Smooth muscle cell of the brain vasculature (primary cell): ENCODE results near the gene CMTM8.
"Not testable (repeated sequence)": the region's sequence is repeated elsewhere in the genome, so short reads cannot be mapped to it uniquely, and the experiment has no call there.

Source experiments
- DNase-seq: peaks from one replicate; pipeline ENCODE4 v3.0.0-alpha.2; 2012; ENCODE audit warnings: low read depth, low spot score

Gene CMTM8, protein sequence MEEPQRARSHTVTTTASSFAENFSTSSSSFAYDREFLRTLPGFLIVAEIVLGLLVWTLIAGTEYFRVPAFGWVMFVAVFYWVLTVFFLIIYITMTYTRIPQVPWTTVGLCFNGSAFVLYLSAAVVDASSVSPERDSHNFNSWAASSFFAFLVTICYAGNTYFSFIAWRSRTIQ

DNA sequence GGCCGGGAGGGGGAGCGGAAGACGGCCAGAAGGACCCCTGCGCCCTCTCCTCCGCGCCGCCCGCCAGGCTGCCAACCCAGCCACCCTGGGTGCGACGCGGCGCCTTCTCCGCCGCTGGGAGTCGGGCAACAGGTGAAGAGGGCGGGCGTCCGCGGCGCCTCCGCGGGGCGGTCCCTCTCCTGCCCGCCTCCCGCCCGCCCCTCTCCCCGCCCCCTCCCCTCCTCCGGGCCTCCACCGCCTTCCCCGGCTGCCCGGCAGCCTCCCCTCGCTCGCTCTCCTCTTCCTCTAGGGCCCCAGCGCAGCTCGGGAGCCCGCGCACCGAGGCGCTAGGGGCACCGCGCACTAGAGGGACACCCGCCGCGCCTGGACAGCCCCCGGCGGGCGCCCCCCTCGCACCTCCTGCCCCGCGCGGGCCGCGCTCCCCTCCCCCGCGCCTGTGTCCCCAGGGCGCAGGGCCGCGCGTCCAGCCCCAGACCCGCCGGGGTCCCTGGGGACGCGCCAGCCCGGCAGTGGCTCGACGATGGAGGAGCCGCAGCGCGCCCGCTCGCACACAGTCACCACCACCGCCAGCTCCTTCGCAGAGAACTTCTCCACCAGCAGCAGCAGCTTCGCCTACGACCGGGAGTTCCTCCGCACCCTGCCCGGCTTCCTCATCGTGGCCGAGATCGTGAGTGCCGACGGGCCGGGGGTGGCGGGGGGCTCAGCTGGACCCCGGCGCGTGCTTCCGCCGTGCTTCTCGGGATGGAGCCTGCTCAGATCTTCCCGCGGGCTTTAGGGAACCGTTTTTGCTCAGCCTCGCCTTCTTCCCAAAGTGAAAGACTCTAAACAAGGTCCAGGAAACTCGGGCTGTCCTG lies at the start of gene CMTM8:
Gene CMTM8 (plus strand): TSS at position 228 of the 854 bp plus-strand sequence. CDS start 293 bp downstream, at position 521.
- DNase-seq = no peak

DNA sequence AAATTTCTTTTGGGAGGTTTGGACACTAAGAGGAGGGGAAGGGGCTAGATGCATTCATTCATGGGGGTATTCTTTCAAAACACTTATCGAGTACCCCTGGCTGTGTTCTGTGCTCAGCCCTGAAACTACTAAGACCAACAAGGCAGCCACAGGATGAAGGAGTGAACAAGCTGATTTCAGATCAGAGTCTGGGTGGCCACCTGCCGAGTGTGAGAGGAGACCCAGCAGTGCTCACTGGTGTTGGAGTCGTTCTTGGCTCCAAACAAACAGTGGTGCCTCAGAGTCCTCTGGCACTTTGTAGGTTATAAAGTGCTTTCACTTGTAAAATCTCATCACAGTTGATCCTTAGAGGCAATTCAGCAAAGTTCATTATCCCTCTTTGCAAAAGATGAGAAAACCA lies 48.8 kb upstream of the CMTM8 start:
- DNase-seq = no peak

DNA sequence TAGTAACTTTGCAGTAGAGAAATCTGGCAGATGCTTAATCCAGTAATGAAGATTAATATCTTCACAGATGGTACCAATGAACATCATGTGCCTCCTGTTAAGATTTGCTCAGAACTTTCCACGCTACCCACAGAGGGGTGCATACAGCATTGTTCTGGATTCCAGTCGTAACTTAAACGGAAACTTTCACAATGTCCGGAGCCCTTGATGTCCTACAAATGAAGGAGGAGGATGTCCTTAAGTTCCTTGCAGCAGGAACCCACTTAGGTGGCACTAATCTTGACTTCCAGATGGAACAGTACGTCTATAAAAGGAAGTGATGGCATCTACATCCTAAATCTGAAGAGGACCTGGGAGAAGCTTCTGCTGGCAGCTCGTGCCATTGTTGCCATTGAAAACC lies 47.9 kb upstream of the CMTM8 start:
- DNase-seq = not testable (repeated sequence)

DNA sequence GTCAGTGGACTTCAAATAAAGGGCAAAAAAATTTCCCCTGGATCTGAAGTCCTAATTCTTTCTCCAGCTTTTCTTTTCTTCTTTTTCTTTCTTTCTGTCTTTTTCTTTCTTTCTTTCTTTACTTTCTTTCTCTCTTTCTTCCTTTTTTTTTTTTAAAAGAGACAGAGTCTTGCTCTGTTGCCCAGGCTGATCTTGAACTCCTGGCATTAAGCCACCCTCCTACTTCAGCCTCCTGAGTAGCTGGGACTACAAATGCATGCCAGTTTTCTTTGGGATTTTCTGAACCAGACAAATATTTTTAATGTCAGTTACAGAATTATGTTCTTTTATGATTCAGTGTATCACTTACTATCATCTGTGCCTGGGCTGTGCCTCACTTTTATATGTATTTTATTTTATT lies 45.4 kb upstream of the CMTM8 start:
- DNase-seq = no peak

DNA sequence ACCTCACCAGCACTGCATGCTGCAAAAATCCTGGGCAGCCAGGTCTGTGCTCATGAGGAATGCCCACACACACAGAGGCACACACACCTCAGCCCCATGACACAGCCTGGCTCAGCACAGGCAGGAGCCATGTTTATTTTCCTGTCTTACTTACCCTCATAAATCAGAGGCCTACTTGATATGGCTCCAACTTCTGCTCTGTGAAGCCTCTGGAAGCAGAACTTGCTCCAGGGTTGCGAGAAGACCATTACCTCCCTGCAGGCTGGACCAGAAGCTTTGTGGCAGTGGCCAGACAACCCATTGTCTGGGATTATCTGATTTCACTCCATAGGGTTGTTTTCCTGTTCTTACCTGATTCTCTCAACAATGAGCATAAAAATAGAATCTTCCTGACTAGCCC lies 43.8 kb upstream of the CMTM8 start:
- no peak for DNase-seq

DNA sequence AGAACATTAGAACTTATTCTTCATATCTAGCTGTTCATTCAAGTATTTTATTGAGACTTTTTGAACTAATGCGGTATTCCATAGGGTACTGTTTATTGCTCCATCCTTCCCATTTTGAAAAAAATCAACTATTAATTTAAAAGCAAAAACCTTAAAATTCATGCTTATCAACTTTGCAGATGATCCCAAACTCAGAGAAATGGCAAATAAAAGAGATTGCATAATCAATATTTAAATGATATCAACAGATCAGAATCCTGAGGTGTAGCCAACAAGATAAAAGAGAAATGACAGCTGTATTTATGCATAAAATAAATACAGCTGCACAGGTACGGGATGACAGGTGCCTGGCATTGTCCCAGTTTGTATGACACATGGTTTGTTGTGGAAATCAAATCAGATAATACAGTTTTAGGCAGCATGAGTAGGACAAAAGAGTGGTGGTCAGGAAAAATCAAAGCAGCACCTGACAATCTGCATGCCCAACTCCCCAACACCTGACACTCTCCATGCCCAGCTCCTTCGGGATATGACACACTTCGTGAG lies 42.4 kb upstream of the CMTM8 start:
- no peak for DNase-seq

DNA sequence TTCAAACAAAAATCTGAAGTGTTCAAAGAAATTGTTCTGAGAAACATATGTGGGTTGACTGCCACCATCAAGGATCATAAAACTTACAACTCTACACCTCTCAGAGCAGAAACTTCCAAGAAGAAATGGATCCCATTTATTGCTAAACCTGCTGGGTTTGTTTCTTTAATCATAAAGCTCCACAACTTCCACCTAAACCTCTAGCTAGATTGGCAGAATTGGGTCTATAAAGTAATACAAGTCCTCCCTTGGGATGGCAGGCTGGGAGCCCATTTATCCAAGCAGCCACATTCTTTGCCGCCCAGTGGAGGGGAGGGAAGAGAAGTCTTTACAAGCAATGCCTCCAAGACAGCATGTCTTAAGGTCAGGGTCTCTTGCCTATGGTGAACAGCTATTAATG lies 40.5 kb upstream of the CMTM8 start:
- DNase-seq = no peak

DNA sequence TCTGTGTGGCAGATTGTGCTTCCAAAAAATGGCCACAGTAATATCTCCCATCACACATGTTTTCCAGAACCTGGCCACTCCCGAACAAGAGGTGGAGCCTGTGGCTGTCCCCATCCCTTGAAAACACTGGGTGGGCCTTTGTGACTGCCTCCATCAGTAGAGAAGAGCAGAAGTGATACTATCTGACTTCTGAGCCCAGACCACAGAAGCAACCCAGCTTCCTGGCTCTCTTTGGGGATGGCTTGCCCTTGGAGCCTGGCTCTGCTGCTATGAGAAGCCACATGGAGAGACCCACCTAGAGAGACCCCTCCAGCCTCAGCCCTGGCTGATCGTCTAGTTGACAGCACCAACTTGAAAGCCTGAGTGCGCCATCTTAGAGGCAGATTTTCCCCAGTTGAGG lies 39.8 kb upstream of the CMTM8 start:
- DNase-seq = no peak

DNA sequence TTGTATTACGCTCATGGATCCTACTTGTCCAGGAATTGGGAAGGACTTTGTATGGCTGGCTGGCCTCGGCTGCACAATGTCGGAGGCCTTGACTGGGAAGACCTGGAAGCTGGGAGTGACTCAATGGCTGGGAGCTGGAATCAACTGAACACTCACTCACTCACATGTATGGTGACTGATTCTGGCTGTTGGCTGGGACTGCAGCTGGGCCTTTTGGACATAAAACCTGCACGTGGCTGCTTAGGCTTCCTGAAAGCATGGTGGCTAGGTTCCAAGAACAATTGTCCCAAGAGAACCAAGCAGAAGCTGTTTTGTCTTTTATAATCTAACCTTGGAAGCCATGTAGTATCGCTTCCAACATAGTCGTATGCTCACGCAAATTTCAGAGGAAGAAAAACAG lies 38.0 kb upstream of the CMTM8 start:
- DNase-seq = no peak

DNA sequence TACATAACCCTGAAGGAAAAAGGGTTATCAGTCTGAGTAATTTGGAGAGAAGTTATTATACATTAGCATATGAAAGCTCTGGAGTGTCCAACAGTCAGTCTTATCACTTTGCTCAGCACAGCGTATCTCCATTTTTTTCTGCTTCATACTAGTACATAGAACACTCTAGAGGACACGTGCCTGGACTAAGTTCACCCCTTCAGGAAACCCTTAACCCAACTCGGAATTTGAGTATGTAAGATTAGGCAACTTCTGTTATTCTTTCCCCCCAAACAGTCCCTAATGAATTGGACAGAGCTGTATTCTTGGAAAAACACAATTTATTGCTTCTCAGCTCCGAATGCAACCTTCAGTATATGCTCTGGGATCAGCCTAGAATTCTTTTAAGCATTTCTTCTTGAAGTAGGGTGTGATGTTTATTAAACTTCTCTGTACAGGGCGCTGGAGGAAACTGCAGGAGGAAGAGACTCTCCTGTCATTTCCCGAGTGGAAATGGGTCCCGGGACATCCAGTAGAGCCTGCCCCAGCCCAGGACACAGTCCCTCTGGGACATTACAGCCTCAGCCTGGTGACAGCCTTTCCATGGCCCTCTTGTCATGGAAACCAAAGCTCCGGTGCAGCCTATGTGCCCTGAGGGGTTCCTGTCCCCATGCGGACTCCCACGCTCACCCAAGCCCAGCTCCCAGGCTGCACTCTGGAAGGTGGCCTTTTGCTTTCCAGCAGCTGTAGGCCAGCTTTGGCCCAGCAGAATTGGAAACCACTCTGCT lies 37.3 kb upstream of the CMTM8 start:
- DNase-seq = no peak

DNA sequence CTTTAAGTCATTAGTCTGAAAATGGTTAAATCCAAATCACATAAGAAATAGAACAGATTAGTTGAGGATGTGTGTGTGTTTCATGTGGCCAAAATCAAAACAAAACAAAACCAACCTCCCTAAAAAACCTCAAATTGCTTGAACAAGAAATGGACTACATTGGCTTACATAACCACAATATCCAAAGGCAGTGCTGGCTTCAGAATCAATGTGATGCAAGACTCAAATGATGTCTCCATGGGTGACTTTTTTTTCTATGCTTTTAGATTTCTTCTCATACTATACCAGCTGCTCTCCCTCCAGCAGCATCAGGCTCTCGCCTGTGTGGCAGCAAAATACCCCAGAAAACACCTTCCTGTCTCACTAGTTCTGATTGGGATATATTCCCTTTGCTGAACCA lies 36.0 kb upstream of the CMTM8 start:
- DNase-seq = no peak

DNA sequence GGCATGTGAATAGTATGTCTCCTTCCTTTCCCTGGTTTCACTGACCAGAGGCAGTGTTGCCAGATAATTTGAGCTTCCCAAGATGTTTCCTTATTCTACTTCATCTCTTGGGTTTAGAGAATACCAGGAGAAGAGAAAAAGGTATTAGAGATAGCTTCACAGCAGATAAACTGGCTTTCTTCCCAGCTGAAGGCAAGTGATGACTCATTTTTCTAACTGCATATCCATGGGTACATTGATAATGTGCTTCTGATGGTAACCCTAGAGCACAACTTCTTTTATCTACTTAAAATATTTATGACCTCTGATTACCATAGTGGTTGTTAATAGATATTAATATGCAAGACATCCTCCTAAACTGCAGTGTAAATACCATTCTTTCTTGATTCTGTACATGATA lies 34.6 kb upstream of the CMTM8 start:
- no peak for DNase-seq

DNA sequence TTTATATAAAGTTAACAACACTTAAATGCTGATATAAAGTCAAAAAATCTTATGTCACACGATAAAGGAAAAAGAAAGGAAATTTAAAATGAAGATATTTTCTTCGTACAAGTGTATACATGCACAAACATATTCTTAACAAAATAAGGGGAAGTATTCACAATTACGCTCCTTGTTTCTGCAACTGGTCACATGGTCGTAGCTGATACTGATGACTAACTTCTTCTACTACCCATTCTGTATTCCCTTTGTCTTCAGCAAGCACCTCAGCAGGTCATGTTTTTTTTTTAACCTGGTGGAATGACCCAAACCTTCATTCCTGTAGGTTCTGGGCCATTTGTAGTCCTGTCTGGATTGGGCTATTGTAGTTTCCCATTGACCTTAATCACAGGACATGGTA lies 30.0 kb upstream of the CMTM8 start:
- no peak for DNase-seq

DNA sequence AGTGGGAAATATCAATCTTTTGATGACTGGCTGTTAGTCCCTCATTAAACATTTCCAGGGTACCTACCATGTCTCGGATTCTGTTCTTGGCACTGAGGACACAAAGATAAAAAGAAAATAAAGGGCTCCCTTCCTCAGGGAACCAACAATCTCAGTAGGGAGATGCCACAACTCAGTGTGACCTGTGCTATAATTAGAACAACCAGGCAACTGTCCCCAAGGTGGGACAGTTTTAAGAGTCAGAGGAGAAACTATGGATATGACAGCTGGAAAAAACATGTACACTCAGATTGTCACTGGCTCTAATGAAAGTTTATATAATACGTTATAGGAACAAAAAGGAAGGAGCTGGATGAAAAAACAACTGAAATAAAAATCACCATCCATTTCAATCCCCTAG lies 23.3 kb upstream of the CMTM8 start:
- DNase-seq = no peak

DNA sequence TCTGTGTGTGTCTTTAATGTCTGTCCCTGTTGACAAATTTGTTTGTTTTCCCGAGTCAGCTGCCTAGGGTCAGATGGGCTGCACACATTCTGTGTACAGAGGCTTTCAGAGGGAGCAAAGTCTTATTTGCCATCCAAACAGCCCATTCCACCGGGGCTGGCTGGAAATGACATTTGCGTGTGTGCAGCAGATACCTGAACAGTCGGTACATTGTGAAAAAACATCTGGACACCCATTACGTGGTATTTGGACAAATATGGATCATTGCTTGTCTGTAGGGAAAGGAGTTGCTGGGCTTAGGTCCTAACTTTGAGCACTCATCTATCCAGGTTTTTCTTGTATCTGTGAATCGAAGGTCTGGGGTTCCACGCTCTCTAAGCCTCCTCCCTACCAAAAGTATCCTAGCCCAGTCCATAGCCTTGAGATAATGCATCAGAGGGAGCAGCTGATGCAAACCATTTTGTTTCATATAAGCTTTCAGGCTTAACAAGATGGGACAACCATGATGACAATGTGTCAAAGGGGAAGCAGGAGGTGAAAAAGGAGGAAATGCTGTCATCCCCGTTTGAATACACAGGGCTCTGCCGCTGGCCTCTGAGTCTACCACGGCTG lies 22.2 kb upstream of the CMTM8 start:
- no peak for DNase-seq

DNA sequence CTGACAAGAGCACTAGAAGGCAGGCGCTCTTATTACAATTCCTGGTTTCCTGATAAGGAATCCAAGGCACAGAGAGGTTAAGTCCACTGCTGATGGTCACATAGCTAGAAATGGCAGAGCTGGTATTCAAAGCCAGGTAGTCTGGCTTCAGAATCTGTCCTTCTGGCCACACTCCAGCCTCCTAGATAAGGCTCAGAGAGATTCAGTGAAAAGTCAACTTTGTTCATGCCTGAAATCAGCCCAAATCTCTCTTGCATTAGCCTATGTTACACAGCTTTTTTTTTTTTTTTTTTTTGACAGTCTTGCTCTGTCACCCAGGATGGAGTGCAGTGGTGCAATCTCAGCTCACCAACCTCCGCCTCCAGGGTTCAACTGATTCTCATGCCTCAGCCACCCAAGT lies 21.1 kb upstream of the CMTM8 start:
- no peak for DNase-seq

DNA sequence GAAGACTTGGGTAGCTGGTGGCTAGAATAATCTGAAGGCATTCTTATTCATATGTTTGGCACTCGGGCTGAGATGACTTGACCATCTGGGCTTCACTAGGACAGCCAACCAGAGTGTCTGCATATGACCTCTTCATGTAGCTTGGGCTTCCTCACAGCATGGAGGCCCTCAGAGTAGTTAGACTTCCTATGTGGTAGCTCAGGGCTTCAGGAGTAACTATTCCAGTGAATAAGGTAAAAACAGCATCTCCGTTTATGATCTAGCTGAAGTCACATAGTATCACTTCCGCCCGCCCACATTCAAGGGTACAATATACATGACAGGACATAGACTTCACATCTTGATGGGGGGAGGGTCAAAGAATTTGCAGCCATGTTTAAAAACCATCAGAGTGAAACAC lies 18.9 kb upstream of the CMTM8 start:
- DNase-seq = no peak

DNA sequence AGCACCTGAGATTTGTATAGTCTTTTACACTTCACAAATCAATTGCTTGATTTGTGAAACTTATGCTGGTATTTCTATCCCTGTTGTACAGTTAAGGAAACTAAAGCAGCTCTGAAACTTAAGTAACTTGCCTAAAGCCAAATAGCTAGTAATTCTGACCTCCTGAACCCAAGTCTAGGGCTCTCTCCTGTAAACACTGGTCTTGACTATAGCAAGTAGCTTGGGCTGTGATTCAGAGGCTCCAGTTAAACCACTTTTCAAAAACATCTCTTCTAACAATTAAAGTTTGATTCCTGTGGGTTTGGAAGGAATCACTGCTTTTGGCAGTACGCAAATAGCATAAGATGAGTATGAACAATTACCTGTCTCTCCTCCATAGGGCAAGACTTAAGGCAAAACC lies 18.5 kb upstream of the CMTM8 start:
- DNase-seq = no peak

DNA sequence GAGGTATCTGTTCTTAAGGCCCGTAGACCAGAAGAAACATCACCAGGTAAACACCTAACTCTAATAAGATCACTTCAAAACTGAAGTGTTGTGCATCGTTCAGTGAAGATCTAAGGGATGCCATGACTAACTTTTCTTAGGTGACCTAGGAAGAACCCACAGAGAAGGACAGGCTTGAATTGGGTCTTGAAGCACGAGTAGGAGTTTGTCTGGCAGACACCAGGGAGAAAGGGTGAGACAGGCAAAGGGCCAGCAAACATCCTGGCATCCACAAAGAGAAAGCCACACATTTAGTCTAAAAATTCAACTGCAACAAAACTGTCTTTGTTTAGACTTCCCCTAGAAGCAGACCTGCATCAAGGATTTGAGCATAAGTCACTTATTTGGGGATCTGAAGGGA lies 15.5 kb upstream of the CMTM8 start:
- DNase-seq = no peak

DNA sequence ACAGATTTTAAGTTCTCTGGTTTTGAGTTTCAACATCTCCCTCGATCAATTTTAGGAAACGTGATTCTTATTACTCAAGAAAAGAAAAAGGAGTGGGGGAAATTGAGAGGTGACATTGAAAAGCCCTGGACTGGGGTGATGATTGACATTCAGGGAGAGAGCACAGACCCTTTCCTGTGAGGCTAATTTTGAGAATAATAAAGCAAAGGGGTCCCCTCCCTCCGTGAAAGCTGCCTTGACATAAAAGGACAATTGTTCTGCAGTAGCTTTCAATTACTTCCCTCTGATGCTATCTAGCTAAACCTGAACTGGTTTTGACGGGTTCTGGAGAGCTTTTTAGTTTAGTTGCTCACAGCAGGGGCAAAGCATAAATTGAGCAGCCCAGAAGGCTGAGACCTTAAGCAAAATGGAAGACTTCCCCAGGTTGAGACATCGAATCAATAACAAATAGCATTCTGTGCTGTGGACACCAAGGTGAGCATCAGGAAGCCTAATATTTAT lies 14.4 kb upstream of the CMTM8 start:
- no peak for DNase-seq

DNA sequence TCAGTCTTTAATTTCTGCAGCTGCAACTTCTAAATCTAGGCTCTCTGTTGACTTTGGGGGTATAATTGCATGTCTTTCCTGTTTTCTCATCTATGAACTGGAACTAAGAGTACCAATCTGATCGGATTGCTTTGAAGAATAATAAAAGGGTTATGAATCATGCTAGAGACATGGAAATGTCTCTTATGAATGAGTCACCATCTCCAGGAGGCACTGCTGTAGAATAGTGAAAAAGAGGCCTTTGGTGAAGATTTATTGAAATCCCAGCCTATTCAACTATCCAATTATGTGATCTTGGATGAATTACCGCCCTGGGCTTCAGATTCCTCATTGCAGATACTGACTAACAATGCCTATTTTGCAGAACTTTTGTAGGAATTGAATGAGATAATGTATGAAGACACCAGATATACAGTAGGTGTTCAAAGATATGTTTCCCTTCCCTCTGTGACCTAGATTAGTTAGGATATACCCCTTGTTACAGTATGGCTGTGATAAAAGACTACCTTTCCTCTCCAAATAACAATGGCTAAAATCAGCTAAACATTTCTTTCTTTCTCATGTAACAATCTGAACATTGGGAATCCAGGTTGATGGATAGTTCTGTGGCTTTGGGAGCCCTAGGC lies 11.5 kb upstream of the CMTM8 start:
- DNase-seq = peak; percentile 69
